Calu3 (cell line): Measurements from ENCODE around the gene SSTR3. TPM values are rescaled to one million over a fixed set of nuclear protein-coding genes. Genes with fewer than 3 reads are reported as not detected.

Experiments used
- BruUV-seq: library from RNA; stranded (reverse); fragments of 400-500 nt; replicated peaks from 2 replicates; lab custom pipeline; 2021; lab: Mats Ljungman, UMichigan
- CTCF ChIA-PET: fragments of 300-600 bp; sonication (Branson Sonifier 250); formaldehyde crosslinking; loops from one replicate; lab custom pipeline; 2022; ENCODE audit warnings: antibody characterized with exemption; lab: Charles Lee
- DNase-seq: peaks from one replicate; pipeline ENCODE4 v3.0.0; 2022
- H3K27ac Mint-ChIP-seq: one replicate; pipeline ENCODE4 v1.8.0; 2022; ENCODE audit warnings: mixed read lengths; ENCODE audit not compliant: unreplicated experiment
- H3K27me3 Mint-ChIP-seq: one replicate; pipeline ENCODE4 v1.8.0; 2022; ENCODE audit warnings: mixed read lengths; ENCODE audit not compliant: unreplicated experiment
- H3K36me3 Mint-ChIP-seq: one replicate; pipeline ENCODE4 v1.8.0; 2022; ENCODE audit warnings: mild to moderate bottlenecking, moderate library complexity, mixed read lengths; ENCODE audit not compliant: insufficient read depth, unreplicated experiment
- H3K4me1 Mint-ChIP-seq: one replicate; pipeline ENCODE4 v1.8.0; 2022; ENCODE audit warnings: mild to moderate bottlenecking, low read depth, mixed read lengths; ENCODE audit not compliant: unreplicated experiment
- H3K4me3 Mint-ChIP-seq: one replicate; pipeline ENCODE4 v1.8.0; 2022; ENCODE audit warnings: mild to moderate bottlenecking, low read depth, moderate library complexity, mixed read lengths; ENCODE audit not compliant: unreplicated experiment
- H3K9me3 Mint-ChIP-seq: one replicate; pipeline ENCODE4 v1.8.0; 2022; ENCODE audit warnings: low read depth, mixed read lengths; ENCODE audit not compliant: unreplicated experiment
- intact Hi-C: fragments of 100-400 bp; cut with micrococcal nuclease; formaldehyde crosslinking; loops from one replicate; pipeline ENCODE4 v1.10.0; 2022; ENCODE audit not compliant: unreplicated experiment
- total RNA-seq: library from RNA; stranded (reverse); gene quantifications from 2 replicates; pipeline ENCODE4 v1.2.3, GENCODE V29; 2022
- TF ChIP-seq, protein P1 (sequence below): fragments of 200-600 bp; IDR thresholded peaks from one replicate; pipeline ENCODE4 v1.8.0; 2022; ENCODE audit warnings: antibody characterized with exemption; ENCODE audit not compliant: unreplicated experiment

The SSTR3 gene
- total RNA-seq, 1 experiment from 2014 or later, result not detected

DNA sequence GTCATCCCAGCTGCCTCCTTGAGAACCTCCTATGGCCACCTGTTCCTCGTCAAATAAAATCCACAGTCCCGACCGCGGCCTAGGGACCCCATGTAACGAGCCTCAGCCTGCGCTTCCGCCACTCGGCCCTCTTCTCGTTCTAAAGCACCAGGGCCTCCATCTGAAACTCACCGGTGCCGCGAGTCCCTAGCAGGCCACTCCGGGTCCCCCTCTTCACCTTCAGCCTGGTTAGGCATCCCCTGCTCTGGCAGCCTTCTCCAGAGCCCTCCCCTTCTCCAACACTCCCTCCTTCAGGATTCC lies 2.4 kb upstream of the SSTR3 start:
- Mint-ChIP-seq H3K27me3 (peaks cover 97% of the 10 kb centered on the region), H3K9me3 (no peaks in the 10 kb centered on the region), H3K4me3 (no peak overlapping the region), H3K36me3 (no peaks in the 10 kb centered on the region), H3K4me1 (peaks cover 5% of the 10 kb centered on the region), H3K27ac (no peak overlapping the region)
- TF ChIP-seq, protein P1, sequence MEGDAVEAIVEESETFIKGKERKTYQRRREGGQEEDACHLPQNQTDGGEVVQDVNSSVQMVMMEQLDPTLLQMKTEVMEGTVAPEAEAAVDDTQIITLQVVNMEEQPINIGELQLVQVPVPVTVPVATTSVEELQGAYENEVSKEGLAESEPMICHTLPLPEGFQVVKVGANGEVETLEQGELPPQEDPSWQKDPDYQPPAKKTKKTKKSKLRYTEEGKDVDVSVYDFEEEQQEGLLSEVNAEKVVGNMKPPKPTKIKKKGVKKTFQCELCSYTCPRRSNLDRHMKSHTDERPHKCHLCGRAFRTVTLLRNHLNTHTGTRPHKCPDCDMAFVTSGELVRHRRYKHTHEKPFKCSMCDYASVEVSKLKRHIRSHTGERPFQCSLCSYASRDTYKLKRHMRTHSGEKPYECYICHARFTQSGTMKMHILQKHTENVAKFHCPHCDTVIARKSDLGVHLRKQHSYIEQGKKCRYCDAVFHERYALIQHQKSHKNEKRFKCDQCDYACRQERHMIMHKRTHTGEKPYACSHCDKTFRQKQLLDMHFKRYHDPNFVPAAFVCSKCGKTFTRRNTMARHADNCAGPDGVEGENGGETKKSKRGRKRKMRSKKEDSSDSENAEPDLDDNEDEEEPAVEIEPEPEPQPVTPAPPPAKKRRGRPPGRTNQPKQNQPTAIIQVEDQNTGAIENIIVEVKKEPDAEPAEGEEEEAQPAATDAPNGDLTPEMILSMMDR, result no peak
- intact Hi-C loops, result no loop called here
- CTCF ChIA-PET, result no interaction called here
- no TSS peak for BruUV-seq
- DNase-seq, result no peak

DNA sequence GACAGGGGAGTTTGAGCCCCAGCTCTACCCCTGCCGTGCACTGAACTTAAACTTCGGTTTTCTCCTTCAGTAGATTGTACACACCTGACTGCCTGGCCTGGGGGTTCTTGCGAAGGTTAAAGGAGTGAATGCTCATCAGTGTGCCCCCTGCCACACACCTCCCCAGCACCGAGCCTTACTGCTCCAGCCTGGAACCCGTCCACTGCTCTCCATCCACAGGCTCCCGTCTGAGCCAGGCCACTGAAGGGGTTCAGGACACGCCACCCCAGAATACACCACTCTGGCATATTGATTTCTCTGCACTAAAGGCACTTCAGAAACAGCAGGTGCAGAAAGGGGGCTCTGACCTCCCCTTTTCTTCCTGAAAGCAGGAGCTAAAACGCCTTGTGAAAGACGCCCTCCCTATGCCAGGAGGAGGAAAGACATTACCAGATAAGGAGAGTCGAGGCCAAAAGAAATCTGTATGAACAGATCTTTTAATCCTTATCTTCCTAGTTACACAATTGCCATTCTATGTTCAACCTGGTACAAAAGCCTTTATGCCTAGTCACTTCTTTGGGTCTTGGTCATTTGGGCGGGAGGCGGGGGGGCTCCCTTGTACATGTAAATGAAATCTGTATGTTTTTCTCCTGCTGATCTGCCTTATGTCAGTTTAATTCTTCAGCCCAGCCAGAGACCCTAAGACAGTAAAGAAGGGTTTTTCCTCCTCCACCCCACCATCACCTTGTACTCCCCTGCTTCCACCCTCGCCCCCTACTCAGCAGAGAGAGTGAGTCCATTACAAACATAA lies 1.9 kb upstream of the SSTR3 start:
- no TSS peak for BruUV-seq
- intact Hi-C loops, result no loop called here

DNA sequence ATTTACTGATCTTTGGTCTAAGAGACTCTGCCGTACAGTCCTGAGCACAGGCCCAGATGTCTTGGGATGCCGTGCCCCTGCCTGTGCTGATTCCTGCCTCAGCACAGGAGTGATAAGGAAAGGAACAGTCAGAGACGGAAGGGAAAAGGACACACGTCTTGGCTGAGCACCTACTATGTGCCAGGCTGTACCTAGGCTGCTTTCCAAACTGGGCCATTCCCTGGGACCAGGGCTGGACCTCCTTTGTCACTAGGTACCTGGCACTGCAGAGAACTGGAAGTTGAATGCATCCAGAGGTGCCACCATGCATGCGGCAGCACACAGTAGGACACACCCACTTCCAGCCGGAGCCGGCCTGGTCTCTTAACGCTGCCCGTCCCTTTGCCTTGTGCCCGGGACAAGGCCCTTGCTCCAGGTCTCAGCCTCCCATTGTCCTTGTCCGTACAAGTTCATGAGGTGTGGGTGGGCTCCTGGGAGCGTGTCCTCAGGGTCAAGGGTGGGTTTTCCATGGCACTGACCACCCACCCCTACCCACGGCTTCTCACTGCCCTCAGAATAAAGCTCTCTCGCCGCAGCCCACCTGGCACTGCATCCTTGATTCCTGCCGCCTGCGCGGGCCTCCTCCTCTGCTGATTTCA lies 1.1 kb upstream of the SSTR3 start:
- intact Hi-C loops, result no loop called here
- Mint-ChIP-seq H3K4me3 (no peak overlapping the region), H3K27ac (no peak overlapping the region), H3K27me3 (peaks cover 90% of the 10 kb centered on the region), H3K9me3 (no peaks in the 10 kb centered on the region), H3K36me3 (no peaks in the 10 kb centered on the region), H3K4me1 (no peaks in the 10 kb centered on the region)
- TF ChIP-seq, protein P1, result no peak
- no TSS peak for BruUV-seq
- no peak for DNase-seq
- CTCF ChIA-PET, result no interaction called here

More for the DNA sequence above, 1.9 kb upstream of the SSTR3 start:
- no peak overlapping the region for H3K27ac Mint-ChIP-seq
- CTCF ChIA-PET, result no interaction called here
- H3K4me1 Mint-ChIP-seq, result peaks cover 5% of the 10 kb centered on the region
- H3K27me3 Mint-ChIP-seq, result peaks cover 91% of the 10 kb centered on the region
- H3K36me3 Mint-ChIP-seq, result no peaks in the 10 kb centered on the region
- DNase-seq, result no peak
- no peak overlapping the region for H3K4me3 Mint-ChIP-seq
- TF ChIP-seq, protein P1, result no peak
- H3K9me3 Mint-ChIP-seq, result no peaks in the 10 kb centered on the region

DNA sequence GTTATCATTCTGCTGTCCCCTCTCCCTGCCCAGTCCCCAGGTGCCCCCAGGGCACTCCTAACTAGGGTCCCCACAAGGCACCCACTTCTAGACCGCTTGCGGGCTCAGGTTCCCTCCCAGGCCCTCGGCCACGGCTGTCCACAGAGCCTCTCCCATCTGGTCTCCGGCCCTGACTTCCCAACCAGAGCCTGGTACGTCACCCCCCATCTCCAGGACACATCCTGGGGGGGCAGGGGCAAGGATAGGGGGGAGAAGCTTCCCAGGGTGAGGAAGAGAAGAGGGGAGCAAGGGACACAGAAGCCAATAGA lies 457 bp downstream of the SSTR3 start:
- intact Hi-C loops, result no loop called here
- no peak for DNase-seq
- Mint-ChIP-seq H3K27me3 (peaks cover 78% of the 10 kb centered on the region), H3K27ac (no peak overlapping the region), H3K9me3 (no peaks in the 10 kb centered on the region), H3K4me1 (no peaks in the 10 kb centered on the region), H3K4me3 (no peak overlapping the region), H3K36me3 (no peaks in the 10 kb centered on the region)
- TF ChIP-seq, protein P1, result no peak
- no TSS peak for BruUV-seq
- CTCF ChIA-PET, result no interaction called here
